Choroid plexus epithelial cell (primary cell): ENCODE data around the gene DSG2.

Experiments used
- DNase-seq: peaks from one replicate; pipeline ENCODE4 v3.0.0-alpha.2; 2010; ENCODE audit warnings: low read depth
- H3K4me3 ChIP-seq: 2 replicates; pipeline ENCODE4 v1.5.1; 2011; ENCODE audit warnings: low read depth, mild to moderate bottlenecking, control low read depth, low read length, moderate library complexity
- TF ChIP-seq, protein P1 (sequence below): conservative IDR thresholded peaks from 2 replicates; pipeline ENCODE4 v1.5.1; 2011; ENCODE audit warnings: low read depth, mild to moderate bottlenecking, control low read depth, inconsistent platforms, low read length, moderate library complexity

Gene DSG2

DNA sequence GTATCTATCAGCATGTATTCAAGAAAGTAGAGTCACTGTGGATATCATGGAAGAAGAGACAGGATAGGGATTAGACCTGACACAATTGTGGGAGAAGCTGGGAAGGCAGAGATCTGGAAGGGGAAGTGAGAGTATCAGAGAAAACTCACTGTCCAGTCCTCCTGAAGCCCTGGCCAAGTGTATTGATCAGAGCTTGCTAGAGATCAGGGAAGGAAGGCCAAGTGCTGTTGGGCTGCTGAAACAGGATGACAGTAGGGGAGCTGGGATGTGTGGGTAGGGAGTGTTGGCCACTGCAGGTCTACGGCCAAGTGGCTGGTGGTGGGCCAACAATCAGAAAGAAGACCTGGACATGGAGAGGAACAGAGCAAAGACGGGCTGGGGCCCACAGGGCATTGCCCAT, 67.4 kb downstream of the DSG2 start:
- no peak for DNase-seq
- H3K4me3 ChIP-seq: no peak overlapping the region
- TF ChIP-seq, protein P1, sequence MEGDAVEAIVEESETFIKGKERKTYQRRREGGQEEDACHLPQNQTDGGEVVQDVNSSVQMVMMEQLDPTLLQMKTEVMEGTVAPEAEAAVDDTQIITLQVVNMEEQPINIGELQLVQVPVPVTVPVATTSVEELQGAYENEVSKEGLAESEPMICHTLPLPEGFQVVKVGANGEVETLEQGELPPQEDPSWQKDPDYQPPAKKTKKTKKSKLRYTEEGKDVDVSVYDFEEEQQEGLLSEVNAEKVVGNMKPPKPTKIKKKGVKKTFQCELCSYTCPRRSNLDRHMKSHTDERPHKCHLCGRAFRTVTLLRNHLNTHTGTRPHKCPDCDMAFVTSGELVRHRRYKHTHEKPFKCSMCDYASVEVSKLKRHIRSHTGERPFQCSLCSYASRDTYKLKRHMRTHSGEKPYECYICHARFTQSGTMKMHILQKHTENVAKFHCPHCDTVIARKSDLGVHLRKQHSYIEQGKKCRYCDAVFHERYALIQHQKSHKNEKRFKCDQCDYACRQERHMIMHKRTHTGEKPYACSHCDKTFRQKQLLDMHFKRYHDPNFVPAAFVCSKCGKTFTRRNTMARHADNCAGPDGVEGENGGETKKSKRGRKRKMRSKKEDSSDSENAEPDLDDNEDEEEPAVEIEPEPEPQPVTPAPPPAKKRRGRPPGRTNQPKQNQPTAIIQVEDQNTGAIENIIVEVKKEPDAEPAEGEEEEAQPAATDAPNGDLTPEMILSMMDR: no peak

DNA sequence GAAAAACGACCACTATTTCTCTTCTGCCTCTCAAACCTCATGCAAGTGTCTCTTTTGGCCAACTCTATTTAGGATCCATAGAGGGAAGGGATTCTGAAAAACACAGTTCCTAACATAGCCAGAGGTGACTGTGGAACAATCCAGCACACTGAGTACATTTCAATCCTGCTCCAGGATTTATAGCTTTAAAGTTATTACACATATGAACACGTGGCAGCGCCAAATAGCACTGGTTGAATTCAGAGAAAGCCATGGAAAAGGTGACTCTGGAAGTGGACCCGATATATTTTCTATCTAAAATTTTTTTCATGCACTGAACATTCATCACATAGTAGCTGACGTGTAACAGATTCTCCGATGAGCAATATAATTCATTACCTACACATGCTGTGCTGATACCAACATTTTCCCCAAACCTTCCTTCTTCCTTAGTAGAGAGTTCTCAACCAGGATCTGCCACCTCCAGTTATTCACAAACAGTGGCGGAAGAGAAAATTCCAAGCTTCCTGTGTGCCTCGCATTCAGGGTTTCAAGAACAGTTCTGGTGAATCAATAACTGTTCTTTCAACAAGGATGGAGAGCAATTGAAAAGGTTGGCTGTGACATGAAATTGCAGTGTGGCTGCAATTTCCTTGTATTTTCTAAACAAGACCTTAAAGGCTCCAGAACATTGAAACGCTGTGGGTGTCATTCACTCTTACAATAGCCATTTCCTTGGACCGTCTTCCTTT, 68.0 kb downstream of the DSG2 start:
- DNase-seq: no peak
- no peak overlapping the region for H3K4me3 ChIP-seq
- TF ChIP-seq, protein P1: no peak

DNA sequence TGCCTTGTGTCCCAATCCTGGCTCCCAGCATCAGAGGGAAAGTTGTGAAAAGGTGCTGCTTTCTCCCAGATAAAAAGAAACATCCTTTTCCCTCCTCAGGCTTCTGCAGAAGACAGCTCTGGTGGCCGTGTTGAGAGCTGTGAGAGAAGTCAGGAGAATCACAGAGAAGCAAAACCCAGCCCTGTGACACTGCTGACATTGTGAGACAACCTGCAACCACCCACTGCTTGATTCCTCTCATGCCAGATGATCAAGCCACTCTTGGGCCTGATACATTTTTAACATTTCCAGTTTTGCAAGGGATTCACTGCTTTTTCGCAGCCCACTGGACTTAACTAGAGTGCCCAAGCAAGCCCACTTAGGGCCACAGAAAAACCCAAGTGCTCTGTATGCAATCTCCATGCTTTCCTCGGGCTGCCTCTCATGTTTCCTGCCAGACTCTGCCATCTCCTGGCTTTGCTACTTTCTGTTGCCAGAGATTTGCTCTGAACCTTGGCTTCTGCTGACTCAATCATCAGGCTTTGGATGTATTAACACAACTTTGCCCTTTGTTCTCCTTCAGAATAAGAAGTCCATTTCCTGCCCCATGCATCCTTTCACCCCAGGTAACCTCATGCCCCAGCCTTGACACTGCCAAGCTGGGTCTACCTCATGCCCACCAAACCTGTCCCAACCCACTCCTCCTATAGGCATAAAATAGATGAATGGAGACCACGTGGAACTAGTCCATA, 68.8 kb downstream of the DSG2 start:
- DNase-seq: no peak
- TF ChIP-seq, protein P1: no peak
- H3K4me3 ChIP-seq: no peak overlapping the region

- TF ChIP-seq, protein P1: no peak
- DNase-seq: no peak
- H3K4me3 ChIP-seq: no peak overlapping the region
Observed at GRCh38 chr18:31572368-31572767, 74.4 kb downstream of the DSG2 start.

DNA sequence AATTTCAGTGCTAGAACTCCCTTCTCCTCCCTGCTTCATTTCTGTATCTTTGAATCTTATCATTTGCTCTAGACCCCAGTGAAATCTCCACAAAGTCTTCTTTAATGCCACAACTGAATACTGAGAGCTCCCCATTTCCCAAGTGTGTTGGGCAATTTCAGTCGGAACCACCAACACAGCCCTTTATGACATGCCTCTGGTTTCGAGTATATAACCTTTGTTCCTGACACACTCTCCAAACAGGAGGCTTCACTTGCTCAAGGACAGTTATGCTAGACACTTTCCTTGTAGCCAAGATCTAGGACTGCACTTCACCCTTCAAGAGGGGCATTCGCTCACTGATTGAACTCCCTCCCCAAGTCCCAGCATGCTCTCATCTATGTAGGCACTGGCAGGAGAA, 75.1 kb downstream of the DSG2 start:
- no peak for DNase-seq
- TF ChIP-seq, protein P1: no peak
- no peak overlapping the region for H3K4me3 ChIP-seq

DNA sequence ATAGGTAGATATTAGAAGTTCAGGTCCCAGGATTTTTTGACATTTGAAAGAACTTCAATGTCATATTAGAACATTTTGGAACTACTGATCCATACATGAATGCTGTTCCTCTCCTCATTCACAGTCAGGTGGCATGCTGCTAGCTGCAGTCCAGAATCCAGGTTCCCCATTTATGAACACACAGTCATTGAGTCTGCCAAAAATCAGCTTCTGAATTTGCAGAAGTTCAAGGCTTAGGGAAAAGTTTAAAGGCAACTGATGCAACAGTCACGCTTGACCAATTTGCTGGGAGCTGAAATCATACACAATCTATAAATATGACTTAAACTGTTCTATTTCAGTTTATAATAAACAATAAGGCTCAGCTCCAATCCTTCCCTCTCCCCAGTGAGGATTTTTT, 76.4 kb downstream of the DSG2 start:
- no peak for DNase-seq
- TF ChIP-seq, protein P1: no peak

More for the DNA sequence above, 76.4 kb downstream of the DSG2 start:
- H3K4me3 ChIP-seq: no peak overlapping the region
